Fibroblast of lung (primary cell): ENCODE results near the gene NNT.

Source experiments
- EZH2 ChIP-seq: IDR thresholded peaks from 2 replicates; pipeline ENCODE4 v1.5.1; 2012; ENCODE audit warnings: low read length, control low read depth, mild to moderate bottlenecking; ENCODE audit errors: missing control alignments
- TF ChIP-seq, protein P1 (sequence below), 2 donors: IDR thresholded peaks in 1 of 2; conservative IDR thresholded peaks in 1 of 2; 1 replicate in 1 of 2; 2 replicates in 1 of 2; pipeline ENCODE4 v1.5.1; 2011 to 2012; ENCODE audit warnings: low read length in 2 of 2, control low read depth in 1 of 2, inconsistent platforms in 1 of 2, low read depth in 1 of 2, mild to moderate bottlenecking in 1 of 2

DNA sequence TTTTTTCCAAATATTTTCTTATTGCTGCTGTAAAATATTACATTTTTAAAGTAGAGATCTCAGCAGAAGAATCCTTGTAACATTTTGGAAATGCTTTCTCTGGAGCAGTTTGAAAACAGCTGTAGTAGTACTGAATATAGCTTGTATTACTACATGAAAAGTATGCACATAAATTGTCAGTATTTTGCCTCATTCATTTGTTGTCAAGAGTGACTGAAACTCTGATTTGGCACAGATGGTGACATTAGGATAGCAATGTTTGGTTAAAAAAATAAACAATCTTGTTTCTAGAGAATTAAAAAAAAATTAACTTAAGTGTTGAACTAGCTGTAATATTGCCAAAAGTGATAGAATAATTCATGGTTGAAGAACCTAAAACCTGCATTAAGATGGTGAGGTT, 90.4 kb downstream of the NNT start:
- TF ChIP-seq, protein P1, sequence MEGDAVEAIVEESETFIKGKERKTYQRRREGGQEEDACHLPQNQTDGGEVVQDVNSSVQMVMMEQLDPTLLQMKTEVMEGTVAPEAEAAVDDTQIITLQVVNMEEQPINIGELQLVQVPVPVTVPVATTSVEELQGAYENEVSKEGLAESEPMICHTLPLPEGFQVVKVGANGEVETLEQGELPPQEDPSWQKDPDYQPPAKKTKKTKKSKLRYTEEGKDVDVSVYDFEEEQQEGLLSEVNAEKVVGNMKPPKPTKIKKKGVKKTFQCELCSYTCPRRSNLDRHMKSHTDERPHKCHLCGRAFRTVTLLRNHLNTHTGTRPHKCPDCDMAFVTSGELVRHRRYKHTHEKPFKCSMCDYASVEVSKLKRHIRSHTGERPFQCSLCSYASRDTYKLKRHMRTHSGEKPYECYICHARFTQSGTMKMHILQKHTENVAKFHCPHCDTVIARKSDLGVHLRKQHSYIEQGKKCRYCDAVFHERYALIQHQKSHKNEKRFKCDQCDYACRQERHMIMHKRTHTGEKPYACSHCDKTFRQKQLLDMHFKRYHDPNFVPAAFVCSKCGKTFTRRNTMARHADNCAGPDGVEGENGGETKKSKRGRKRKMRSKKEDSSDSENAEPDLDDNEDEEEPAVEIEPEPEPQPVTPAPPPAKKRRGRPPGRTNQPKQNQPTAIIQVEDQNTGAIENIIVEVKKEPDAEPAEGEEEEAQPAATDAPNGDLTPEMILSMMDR (conservative IDR thresholded peaks at IDR 0.05 in 1 of 2, IDR thresholded peaks at IDR 0.05 in 1 of 2; ENCODE audit: low read depth in 1 of 2, low read length in 2 of 2): no peak
- no peak for TF ChIP-seq EZH2
